Peyer's patch (tissue), 4 donors: Measurements from ENCODE around the gene SH3BGRL3. TPM values are rescaled to one million over a fixed set of nuclear protein-coding genes. Genes with fewer than 3 reads are reported as not detected.

Experiments used
- DNase-seq, 3 donors: peaks; one replicate each; pipeline ENCODE4 v3.0.0-alpha.2; 2017 to 2019
- H3K27ac ChIP-seq, 4 donors: fragments of 200-600 bp; sonication (generic); one replicate each; pipeline ENCODE4 v1.5.1; 2016 to 2019
- H3K27me3 ChIP-seq, 2 donors: fragments of 200-600 bp; sonication (generic); one replicate each; pipeline ENCODE4 v1.5.1; 2019
- H3K36me3 ChIP-seq, 3 donors: fragments of 200-600 bp; sonication (generic); one replicate each; pipeline ENCODE4 v1.5.1; 2016 to 2019
- H3K4me1 ChIP-seq, 4 donors: fragments of 200-600 bp; sonication (generic); one replicate each; pipeline ENCODE4 v1.5.1; 2016 to 2019
- H3K4me3 ChIP-seq, 4 donors: fragments of 200-600 bp; sonication (generic); 1 replicate in 3 of 4; 2 replicates in 1 of 4; pipeline ENCODE4 v1.5.1; 2016 to 2019; ENCODE audit warnings: mild to moderate bottlenecking in 1 of 4
- H3K9me3 ChIP-seq, 4 donors: fragments of 200-600 bp; sonication (generic); one replicate each; pipeline ENCODE4 v1.5.1; 2016 to 2019; ENCODE audit warnings: mild to moderate bottlenecking in 1 of 4
- CTCF ChIP-seq, 6 experiments: fragments of 450-650 bp in 4 of 6; fragments of 200-600 bp in 2 of 6; sonication (generic) in 1 of 6; IDR thresholded peaks; one replicate each; pipeline ENCODE4 v1.5.1; 2017 to 2019; ENCODE audit warnings: antibody characterized with exemption in 6 of 6, mild to moderate bottlenecking in 3 of 6, moderate library complexity in 1 of 6
- POLR2A ChIP-seq, 2 donors: fragments of 450-650 bp; IDR thresholded peaks; one replicate each; pipeline ENCODE4 v1.5.1; 2017; ENCODE audit warnings: antibody characterized with exemption in 2 of 2, mild to moderate bottlenecking in 2 of 2, moderate library complexity in 2 of 2
- total RNA-seq, 4 donors: library from RNA; depleted of rRNA; stranded (reverse); fragments of >200 nt; gene quantifications; one replicate each; pipeline ENCODE4 v1.1.0, GENCODE V29; 2016

SH3BGRL3 gene
- total RNA-seq, 4 donors from 2014 or later, result 62.7 to 91.8 (median 89.6) TPM

GRCh38 chr1:26320896-26321295, 41.0 kb downstream of the SH3BGRL3 start:
- H3K9me3 ChIP-seq, result no peaks in the 10 kb centered on the region
- peaks cover 0 to 12% (median 0%) of the 10 kb centered on the region in 3 donors for H3K36me3 ChIP-seq
- no peaks in the 10 kb centered on the region for H3K27me3 ChIP-seq
- H3K27ac ChIP-seq, result peak overlapping the region in 3 of 4 donors; percentile 11 to 90 (median 21)
- DNase-seq, result no peak
- H3K4me3 ChIP-seq, result peak overlapping the region in 1 of 4 donors; percentile 60
- peaks cover 0 to 29% (median 17%) of the 10 kb centered on the region in 4 donors for H3K4me1 ChIP-seq
- TF ChIP-seq POLR2A (IDR thresholded peaks at IDR 0.05) (no peak), CTCF (IDR thresholded peaks at IDR 0.05) (no peak)

GRCh38 chr1:26321315-26322041, 41.6 kb downstream of the SH3BGRL3 start:
- peak; percentile 79 to 95 (median 92) for TF ChIP-seq CTCF (IDR thresholded peaks at IDR 0.05)
- no peak for TF ChIP-seq POLR2A (IDR thresholded peaks at IDR 0.05)
- peak overlapping the region in 1 of 4 donors; percentile 60 for H3K4me3 ChIP-seq
- H3K36me3 ChIP-seq, result peaks cover 0 to 12% (median 0%) of the 10 kb centered on the region in 3 donors
- DNase-seq, result peak; percentile 91 to 98 (median 98)
- H3K27ac ChIP-seq, result peak overlapping the region in 3 of 4 donors; percentile 11 to 90 (median 21)
- peaks cover 0 to 26% (median 17%) of the 10 kb centered on the region in 4 donors for H3K4me1 ChIP-seq
- no peaks in the 10 kb centered on the region for H3K9me3 ChIP-seq
- no peaks in the 10 kb centered on the region for H3K27me3 ChIP-seq

GRCh38 chr1:26322042-26322331, 42.1 kb downstream of the SH3BGRL3 start:
- H3K36me3 ChIP-seq, result peaks cover 0 to 12% (median 0%) of the 10 kb centered on the region in 3 donors
- H3K27me3 ChIP-seq, result no peaks in the 10 kb centered on the region
- no peaks in the 10 kb centered on the region for H3K9me3 ChIP-seq
- H3K27ac ChIP-seq, result peak overlapping the region in 1 of 4 donors; percentile 90
- H3K4me3 ChIP-seq, result no peak overlapping the region
- TF ChIP-seq POLR2A (IDR thresholded peaks at IDR 0.05), result no peak
- DNase-seq, result no peak
- H3K4me1 ChIP-seq, result peaks cover 0 to 26% (median 13%) of the 10 kb centered on the region in 4 donors

- no peaks in the 10 kb centered on the region for H3K9me3 ChIP-seq
- peaks cover 0 to 22% (median 9%) of the 10 kb centered on the region in 4 donors for H3K4me1 ChIP-seq
- no peak overlapping the region for H3K27ac ChIP-seq
- no peak for DNase-seq
- H3K27me3 ChIP-seq, result no peaks in the 10 kb centered on the region
- TF ChIP-seq POLR2A (IDR thresholded peaks at IDR 0.05) (no peak), CTCF (IDR thresholded peaks at IDR 0.05) (no peak)
- H3K36me3 ChIP-seq, result peaks cover 0 to 15% (median 0%) of the 10 kb centered on the region in 3 donors
- no peak overlapping the region for H3K4me3 ChIP-seq
Measured at GRCh38 chr1:26323382-26323781, 43.5 kb downstream of the SH3BGRL3 start.

- no peaks in the 10 kb centered on the region for H3K27me3 ChIP-seq
- H3K36me3 ChIP-seq, result peaks cover 0 to 15% (median 0%) of the 10 kb centered on the region in 3 donors
- H3K9me3 ChIP-seq, result no peaks in the 10 kb centered on the region
- peaks cover 0 to 22% (median 9%) of the 10 kb centered on the region in 4 donors for H3K4me1 ChIP-seq
- no peak overlapping the region for H3K4me3 ChIP-seq
- no peak overlapping the region for H3K27ac ChIP-seq
- TF ChIP-seq CTCF (IDR thresholded peaks at IDR 0.05) (no peak), POLR2A (IDR thresholded peaks at IDR 0.05) (no peak)
- no peak for DNase-seq
Measured at GRCh38 chr1:26324550-26324949, 44.7 kb downstream of the SH3BGRL3 start.

- Histone ChIP-seq H3K36me3 (peaks cover 0 to 3% (median 0%) of the 10 kb centered on the region in 3 donors), H3K4me1 (no peaks in the 10 kb centered on the region), H3K9me3 (no peaks in the 10 kb centered on the region), H3K27me3 (no peaks in the 10 kb centered on the region), H3K27ac (no peak overlapping the region), H3K4me3 (no peak overlapping the region)
- TF ChIP-seq CTCF (IDR thresholded peaks at IDR 0.05) (no peak), POLR2A (IDR thresholded peaks at IDR 0.05) (no peak)
- no peak for DNase-seq
Measured at GRCh38 chr1:26327956-26328362, 48.1 kb downstream of the SH3BGRL3 start.
